ENCODE results near the gene VAT1.

Gene VAT1

GRCh38 chr17:43021741-43022512 is at the start of gene VAT1:
Gene VAT1 (minus strand): TSS chr17:43022385. CDS start chr17:43022322, 63 bp downstream.
- peak; percentile 85 for DNase-seq (ENCODE audit: low spot score)
- TF ChIP-seq CTCF (IDR thresholded peaks at IDR 0.05; ENCODE audit: extremely low read depth, insufficient read depth, missing control alignments) = no peak
- in situ Hi-C loops (cut with MboI; ENCODE audit: low pct_unique_long_range_greater_than_20kb, low sequenced_read_pairs, unreplicated experiment) = no loop called here

- in situ Hi-C loops (cut with MboI; ENCODE audit: low pct_unique_long_range_greater_than_20kb, low sequenced_read_pairs, unreplicated experiment) = no loop called here
- no peak for DNase-seq (ENCODE audit: low spot score)
- no peak for TF ChIP-seq CTCF (IDR thresholded peaks at IDR 0.05; ENCODE audit: extremely low read depth, insufficient read depth, missing control alignments)
Observed at GRCh38 chr17:43070872-43071271, 48.7 kb upstream of the VAT1 start.

- DNase-seq (ENCODE audit: low spot score) = no peak
- in situ Hi-C loops (cut with MboI; ENCODE audit: low pct_unique_long_range_greater_than_20kb, low sequenced_read_pairs, unreplicated experiment) = no loop called here
- TF ChIP-seq CTCF (IDR thresholded peaks at IDR 0.05; ENCODE audit: extremely low read depth, insufficient read depth, missing control alignments) = no peak
Observed at GRCh38 chr17:43070257-43070656, 48.1 kb upstream of the VAT1 start.

GRCh38 chr17:43069368-43069898 is 47.2 kb upstream of the VAT1 start:
- DNase-seq (ENCODE audit: low spot score) = no peak
- in situ Hi-C loops (cut with MboI; ENCODE audit: low pct_unique_long_range_greater_than_20kb, low sequenced_read_pairs, unreplicated experiment) = no loop called here

GRCh38 chr17:43068570-43069367 is 46.6 kb upstream of the VAT1 start:
- no peak for TF ChIP-seq CTCF (IDR thresholded peaks at IDR 0.05; ENCODE audit: extremely low read depth, insufficient read depth, missing control alignments)
- in situ Hi-C loops (cut with MboI; ENCODE audit: low pct_unique_long_range_greater_than_20kb, low sequenced_read_pairs, unreplicated experiment) = no loop called here
- no peak for DNase-seq (ENCODE audit: low spot score)

More at GRCh38 chr17:43069368-43069898, 47.2 kb upstream of the VAT1 start:
- TF ChIP-seq CTCF (IDR thresholded peaks at IDR 0.05; ENCODE audit: extremely low read depth, insufficient read depth, missing control alignments) = no peak

- in situ Hi-C loops (cut with MboI; ENCODE audit: low pct_unique_long_range_greater_than_20kb, low sequenced_read_pairs, unreplicated experiment) = no loop called here
- TF ChIP-seq CTCF (IDR thresholded peaks at IDR 0.05; ENCODE audit: extremely low read depth, insufficient read depth, missing control alignments) = no peak
- DNase-seq (ENCODE audit: low spot score) = no peak
Observed at GRCh38 chr17:43062984-43063638, 40.9 kb upstream of the VAT1 start.

All from GM13977 (cell line).